ENCODE measurements around the gene KCND3. TPM values are rescaled to one million over a fixed set of nuclear protein-coding genes. Genes with fewer than 3 reads are reported as not detected.

The KCND3 gene
- polyA plus RNA-seq, 1 donor (not counting 4 experiments of a cell fraction or from before 2014, with no cell fraction given) = 0.21 TPM

GRCh38 chr1:111959436-111959835, 30.0 kb downstream of the KCND3 start:
- Histone ChIP-seq H3K9me3 (ENCODE audit: control insufficient read depth, low read depth, low read length) (no peaks in the 10 kb centered on the region), H3K27ac (ENCODE audit: control insufficient read depth, insufficient read depth, low read length) (no peak overlapping the region), H2AFZ (ENCODE audit: control insufficient read depth, low read length) (no peak overlapping the region), H3K79me2 (ENCODE audit: control insufficient read depth, insufficient read depth, low read length) (no peaks in the 10 kb centered on the region), H4K20me1 (ENCODE audit: control insufficient read depth, extremely low read depth, insufficient read depth, low read length) (no peaks in the 10 kb centered on the region), H3K27me3 (ENCODE audit: control insufficient read depth, extremely low read depth, insufficient read depth, low read length) (peaks cover 5% of the 10 kb centered on the region), H3K4me2 (ENCODE audit: control insufficient read depth, extremely low read depth, insufficient read depth, low read depth, low read length) (no peak overlapping the region), H3K9ac (ENCODE audit: control insufficient read depth, extremely low read depth, insufficient read depth, low read length) (no peak overlapping the region), H3K36me3 (ENCODE audit: control insufficient read depth in 2 of 2, extremely low read depth in 1 of 2, insufficient read depth in 2 of 2, low read length in 2 of 2) (no peaks in the 10 kb centered on the region), H3K9me1 (ENCODE audit: control insufficient read depth, extremely low read depth, insufficient read depth, low read length) (no peaks in the 10 kb centered on the region), H3K4me1 (ENCODE audit: control insufficient read depth, extremely low read depth, insufficient read depth, low read length) (no peaks in the 10 kb centered on the region), H3K4me3 (ENCODE audit: control insufficient read depth in 2 of 3, extremely low read depth in 1 of 3, insufficient read depth in 2 of 3, low read depth in 1 of 3, low read length in 3 of 3) (no peak overlapping the region)
- TF ChIP-seq, protein P1, sequence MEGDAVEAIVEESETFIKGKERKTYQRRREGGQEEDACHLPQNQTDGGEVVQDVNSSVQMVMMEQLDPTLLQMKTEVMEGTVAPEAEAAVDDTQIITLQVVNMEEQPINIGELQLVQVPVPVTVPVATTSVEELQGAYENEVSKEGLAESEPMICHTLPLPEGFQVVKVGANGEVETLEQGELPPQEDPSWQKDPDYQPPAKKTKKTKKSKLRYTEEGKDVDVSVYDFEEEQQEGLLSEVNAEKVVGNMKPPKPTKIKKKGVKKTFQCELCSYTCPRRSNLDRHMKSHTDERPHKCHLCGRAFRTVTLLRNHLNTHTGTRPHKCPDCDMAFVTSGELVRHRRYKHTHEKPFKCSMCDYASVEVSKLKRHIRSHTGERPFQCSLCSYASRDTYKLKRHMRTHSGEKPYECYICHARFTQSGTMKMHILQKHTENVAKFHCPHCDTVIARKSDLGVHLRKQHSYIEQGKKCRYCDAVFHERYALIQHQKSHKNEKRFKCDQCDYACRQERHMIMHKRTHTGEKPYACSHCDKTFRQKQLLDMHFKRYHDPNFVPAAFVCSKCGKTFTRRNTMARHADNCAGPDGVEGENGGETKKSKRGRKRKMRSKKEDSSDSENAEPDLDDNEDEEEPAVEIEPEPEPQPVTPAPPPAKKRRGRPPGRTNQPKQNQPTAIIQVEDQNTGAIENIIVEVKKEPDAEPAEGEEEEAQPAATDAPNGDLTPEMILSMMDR (optimal IDR thresholded peaks at IDR 0.05 in 1 of 3, IDR thresholded peaks at IDR 0.05 in 1 of 3, conservative IDR thresholded peaks at IDR 0.05 in 1 of 3; ENCODE audit: extremely low read depth in 1 of 3, insufficient read depth in 2 of 3, low read length in 3 of 3) = peak; percentile 24 to 62 (median 45)
- no peak for TF ChIP-seq EZH2 (IDR thresholded peaks at IDR 0.05; ENCODE audit: low read length)
- dilution Hi-C loops (cut with MboI; ENCODE audit: extremely low pct_ligation_motif_present, low sequenced_read_pairs) = no loop called here
- DNase-seq (ENCODE audit: low read depth, low spot score) = no peak
- FAIRE-seq = no peak

GRCh38 chr1:111958851-111959250, 30.6 kb downstream of the KCND3 start:
- Histone ChIP-seq H4K20me1 (ENCODE audit: control insufficient read depth, extremely low read depth, insufficient read depth, low read length) (no peaks in the 10 kb centered on the region), H3K27ac (ENCODE audit: control insufficient read depth, insufficient read depth, low read length) (no peak overlapping the region), H3K4me1 (ENCODE audit: control insufficient read depth, extremely low read depth, insufficient read depth, low read length) (no peaks in the 10 kb centered on the region), H3K4me3 (ENCODE audit: control insufficient read depth in 2 of 3, extremely low read depth in 1 of 3, insufficient read depth in 2 of 3, low read depth in 1 of 3, low read length in 3 of 3) (no peak overlapping the region), H3K79me2 (ENCODE audit: control insufficient read depth, insufficient read depth, low read length) (no peaks in the 10 kb centered on the region), H3K9me1 (ENCODE audit: control insufficient read depth, extremely low read depth, insufficient read depth, low read length) (no peaks in the 10 kb centered on the region), H3K36me3 (ENCODE audit: control insufficient read depth in 2 of 2, extremely low read depth in 1 of 2, insufficient read depth in 2 of 2, low read length in 2 of 2) (no peaks in the 10 kb centered on the region), H3K4me2 (ENCODE audit: control insufficient read depth, extremely low read depth, insufficient read depth, low read depth, low read length) (no peak overlapping the region), H2AFZ (ENCODE audit: control insufficient read depth, low read length) (no peak overlapping the region), H3K9me3 (ENCODE audit: control insufficient read depth, low read depth, low read length) (no peaks in the 10 kb centered on the region), H3K27me3 (ENCODE audit: control insufficient read depth, extremely low read depth, insufficient read depth, low read length) (peaks cover 1% of the 10 kb centered on the region), H3K9ac (ENCODE audit: control insufficient read depth, extremely low read depth, insufficient read depth, low read length) (no peak overlapping the region)
- dilution Hi-C loops (cut with MboI; ENCODE audit: extremely low pct_ligation_motif_present, low sequenced_read_pairs) = no loop called here
- TF ChIP-seq, protein P1 (optimal IDR thresholded peaks at IDR 0.05 in 1 of 3, IDR thresholded peaks at IDR 0.05 in 1 of 3, conservative IDR thresholded peaks at IDR 0.05 in 1 of 3; ENCODE audit: extremely low read depth in 1 of 3, insufficient read depth in 2 of 3, low read length in 3 of 3) = no peak
- no peak for TF ChIP-seq EZH2 (IDR thresholded peaks at IDR 0.05; ENCODE audit: low read length)
- FAIRE-seq = no peak
- DNase-seq (ENCODE audit: low read depth, low spot score) = no peak

Data from keratinocyte (primary cell).